Fibroblast of peridontal ligament (primary cell): Measurements from ENCODE around the gene SMIM26.
"Not testable (repeated sequence)": the region's sequence is repeated elsewhere in the genome, so short reads cannot be mapped to it uniquely, and the experiment has no call there.

Experiments
- DNase-seq: peaks from one replicate; pipeline ENCODE4 v3.0.0-alpha.2; 2010; ENCODE audit errors: extremely low read depth

The SMIM26 gene, protein sequence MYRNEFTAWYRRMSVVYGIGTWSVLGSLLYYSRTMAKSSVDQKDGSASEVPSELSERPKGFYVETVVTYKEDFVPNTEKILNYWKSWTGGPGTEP

DNA sequence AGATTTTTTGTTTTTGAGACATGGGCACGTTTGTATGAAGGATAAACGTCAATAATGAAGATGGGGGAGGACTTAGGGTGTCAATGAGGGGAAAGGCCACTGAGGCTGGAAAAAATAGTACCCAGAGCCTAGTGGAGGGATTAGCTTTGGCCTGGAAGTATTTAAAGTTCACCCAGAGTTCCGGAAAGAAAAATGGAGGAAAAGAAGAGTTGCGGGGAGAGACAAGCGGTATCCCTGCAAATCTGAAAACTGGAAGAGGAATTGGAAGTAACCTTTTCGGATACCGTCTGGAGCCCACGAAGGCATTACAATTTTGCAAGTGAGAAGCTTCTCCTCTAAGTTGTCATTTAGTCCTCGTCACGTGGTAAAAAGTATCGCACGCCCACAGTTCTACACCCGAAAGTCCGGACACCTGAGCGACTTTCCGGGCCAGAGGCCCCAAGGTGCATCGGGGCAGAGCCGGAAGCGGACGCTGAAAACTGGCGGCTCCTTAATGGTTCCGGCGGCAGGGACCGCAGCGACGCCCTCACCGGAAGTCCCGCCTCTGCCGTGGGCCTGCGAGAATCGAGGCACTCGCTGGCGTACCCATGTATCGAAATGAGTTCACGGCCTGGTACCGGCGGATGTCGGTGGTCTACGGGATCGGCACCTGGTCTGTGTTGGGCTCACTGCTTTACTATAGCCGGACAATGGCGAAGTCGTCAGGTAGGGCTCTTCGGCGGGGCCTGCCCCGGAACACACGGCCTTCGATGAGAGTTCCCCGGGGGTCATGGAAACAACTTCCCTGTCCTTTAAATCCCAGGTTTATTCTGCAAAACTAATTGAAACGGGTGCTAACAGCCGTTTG, at the start of gene SMIM26:
SMIM26 (plus strand) TSS at position 541 of the 847 bp plus-strand sequence; CDS start at position 588, 47 bp downstream.
- DNase-seq, result peak; percentile 83

DNA sequence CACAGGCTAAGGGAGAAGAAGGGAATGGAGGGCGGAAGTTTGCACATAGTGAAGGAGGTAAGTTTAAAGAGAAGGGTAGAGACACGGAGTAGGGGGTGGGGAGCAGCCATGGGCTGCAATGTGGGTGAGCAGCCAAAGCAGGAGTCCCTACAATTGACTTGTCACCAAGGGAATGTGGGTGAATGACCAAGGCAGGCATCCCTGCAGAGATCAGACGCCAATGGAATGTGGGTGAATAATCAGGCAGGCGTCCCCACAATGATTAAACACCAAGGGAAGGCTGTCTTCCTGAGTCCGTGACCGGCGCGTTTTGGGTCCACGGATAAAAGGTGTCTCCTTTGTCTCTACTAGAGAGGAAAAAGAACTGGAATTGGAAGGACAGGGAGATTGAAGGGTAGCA, 45.2 kb upstream of the SMIM26 start:
- not testable (repeated sequence) for DNase-seq

DNA sequence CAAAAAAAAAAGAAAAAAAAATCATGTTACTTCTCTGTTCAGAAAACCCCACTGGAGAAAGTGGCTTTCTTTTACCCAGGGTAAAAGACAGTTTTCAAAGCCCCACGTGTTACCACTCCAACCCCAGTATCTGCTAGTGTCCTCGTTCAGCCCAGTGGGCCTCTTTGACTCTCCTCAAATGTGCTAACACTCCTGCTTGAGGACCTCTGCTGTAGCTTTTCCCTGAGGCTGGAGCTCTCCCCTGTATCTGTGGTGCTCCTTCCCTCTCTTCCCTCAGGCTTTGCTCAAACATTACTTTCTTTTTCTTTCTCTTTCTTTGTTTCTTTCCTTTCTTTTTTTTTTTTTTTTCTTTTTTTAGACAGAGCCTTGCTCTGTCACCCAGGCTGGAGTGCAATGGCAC, 44.2 kb upstream of the SMIM26 start:
- no peak for DNase-seq

DNA sequence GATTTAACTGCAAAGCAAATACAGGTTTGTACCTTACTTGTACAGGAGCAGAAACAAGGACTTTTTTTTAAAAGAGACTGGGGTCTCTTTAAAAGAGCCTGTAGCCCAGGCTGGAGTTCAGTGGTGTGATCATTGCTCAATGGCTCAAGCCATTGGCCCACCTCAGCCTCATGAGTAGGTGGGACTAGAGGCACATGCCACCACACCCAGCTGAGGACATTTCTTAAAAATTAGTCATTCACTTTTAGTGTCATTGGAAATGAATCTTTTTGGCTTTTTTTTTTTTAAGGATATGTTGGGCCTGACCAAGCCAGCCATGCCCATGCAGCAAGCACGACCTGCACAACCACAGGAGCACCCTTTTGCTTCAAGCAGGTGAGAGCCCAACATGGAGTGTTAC, 42.6 kb upstream of the SMIM26 start:
- DNase-seq, result peak; percentile 28

DNA sequence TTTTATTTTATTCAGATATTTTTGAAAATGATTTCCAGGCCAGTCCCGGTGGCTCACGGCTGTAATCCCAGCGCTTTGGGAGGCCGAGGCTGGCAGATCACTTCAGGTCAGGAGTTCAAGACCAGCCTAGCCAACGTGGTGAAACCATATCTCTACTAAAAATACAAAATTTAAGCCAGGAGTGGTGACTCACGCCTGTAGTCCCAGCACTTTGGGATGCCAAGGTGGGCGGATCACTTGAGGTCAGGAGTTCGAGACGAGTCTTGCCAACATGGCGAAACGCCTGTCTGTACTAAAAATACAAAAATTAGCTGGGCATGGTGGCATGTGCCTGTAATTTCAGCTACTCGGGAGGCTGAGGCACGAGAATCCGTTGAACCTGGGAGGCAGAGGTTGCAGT, 40.5 kb upstream of the SMIM26 start:
- DNase-seq, result peak; percentile 27

DNA sequence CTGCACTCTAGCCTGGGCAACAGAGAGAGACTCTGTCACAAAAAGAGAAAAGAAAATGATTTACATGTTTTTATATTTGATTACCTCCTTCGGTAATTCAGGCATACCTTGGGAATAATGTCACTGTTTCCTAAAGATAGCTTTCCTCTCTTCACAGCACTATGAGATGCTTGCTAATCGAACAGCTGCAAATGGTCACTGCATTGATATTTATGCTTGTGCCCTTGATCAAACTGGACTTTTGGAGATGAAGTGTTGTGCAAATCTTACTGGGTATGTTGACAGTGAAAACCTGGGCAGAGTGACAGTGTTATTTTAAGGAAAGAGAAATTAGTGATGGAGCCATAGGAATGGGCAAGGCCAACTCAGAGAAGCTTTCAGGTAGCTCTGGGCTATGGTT, 39.9 kb upstream of the SMIM26 start:
- no peak for DNase-seq

DNA sequence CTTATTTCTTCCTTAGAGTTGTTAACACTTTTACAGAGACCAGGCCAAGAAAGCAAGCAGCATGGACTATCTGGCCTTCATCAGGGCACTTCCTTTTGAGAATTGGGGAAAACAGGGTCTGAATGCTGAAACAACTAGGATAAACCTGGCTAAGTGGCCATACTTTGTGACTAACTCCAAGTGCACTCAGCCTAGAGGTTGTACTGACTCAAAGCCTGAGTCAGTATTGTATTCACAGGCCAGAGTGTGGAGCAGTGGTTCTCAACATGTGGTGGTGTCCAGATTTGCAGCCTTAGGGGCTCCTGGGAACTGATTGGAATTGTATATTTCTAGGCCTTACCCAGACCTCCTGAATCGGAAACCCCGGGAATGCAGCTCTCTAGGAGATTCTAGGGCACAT, 39.4 kb upstream of the SMIM26 start:
- peak; percentile 46 for DNase-seq

DNA sequence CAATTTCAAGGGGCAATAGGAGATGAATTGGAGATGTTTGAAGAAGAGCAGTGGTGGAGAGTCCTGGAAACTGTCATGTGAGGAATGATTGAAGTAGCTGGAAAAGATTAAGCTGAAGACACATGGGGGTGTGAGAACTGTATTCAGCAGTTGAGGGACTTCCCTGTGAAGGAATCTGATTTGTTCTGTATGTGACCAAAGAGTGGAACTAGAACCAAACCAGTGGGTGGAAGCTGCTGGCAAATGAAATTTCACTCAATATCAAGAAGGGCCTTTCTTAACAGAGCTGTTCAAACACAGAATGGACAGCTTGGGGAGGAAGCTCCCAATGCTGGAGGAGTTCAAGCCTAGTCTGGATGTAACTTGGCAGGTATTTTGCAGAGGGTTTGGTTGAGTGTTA, 38.2 kb upstream of the SMIM26 start:
- no peak for DNase-seq

DNA sequence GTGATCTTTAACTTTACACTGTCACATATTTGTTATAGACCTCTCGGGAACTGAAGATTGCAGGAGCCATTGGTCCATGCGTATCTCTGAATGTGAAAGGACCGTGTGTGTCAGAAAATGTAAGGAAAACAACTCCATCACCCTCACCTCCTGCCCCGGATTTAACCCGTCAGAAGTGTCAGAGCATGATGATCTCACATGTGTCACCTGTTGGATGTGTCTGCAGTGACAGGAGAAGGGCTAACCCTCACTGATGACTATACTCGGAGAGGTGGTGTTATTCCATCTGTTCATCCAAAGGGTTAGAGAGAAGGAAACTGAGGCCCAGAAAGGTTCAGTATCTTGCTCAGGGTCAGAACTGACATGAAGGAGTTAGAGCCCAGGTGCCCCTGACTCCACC, 34.6 kb upstream of the SMIM26 start:
- DNase-seq, result no peak

DNA sequence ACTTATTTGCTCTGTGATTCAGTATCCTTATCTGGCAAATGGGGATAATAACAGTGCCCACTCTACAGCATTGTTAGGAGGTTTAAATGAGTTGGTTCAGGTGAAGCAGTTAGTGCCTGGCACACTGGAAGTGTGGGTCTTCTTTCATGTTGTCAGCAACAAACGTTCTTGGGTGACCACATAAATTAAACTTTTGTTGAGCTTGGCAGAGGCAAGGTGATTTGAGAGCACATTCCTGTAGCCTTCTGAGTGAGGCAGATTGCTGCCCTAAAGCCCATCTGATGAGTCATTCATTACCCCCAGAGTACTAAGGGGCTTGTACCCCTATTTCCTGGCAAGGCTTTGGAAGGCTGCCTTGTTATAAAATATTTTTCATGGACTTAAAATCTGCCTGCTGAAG, 33.7 kb upstream of the SMIM26 start:
- DNase-seq, result no peak

DNA sequence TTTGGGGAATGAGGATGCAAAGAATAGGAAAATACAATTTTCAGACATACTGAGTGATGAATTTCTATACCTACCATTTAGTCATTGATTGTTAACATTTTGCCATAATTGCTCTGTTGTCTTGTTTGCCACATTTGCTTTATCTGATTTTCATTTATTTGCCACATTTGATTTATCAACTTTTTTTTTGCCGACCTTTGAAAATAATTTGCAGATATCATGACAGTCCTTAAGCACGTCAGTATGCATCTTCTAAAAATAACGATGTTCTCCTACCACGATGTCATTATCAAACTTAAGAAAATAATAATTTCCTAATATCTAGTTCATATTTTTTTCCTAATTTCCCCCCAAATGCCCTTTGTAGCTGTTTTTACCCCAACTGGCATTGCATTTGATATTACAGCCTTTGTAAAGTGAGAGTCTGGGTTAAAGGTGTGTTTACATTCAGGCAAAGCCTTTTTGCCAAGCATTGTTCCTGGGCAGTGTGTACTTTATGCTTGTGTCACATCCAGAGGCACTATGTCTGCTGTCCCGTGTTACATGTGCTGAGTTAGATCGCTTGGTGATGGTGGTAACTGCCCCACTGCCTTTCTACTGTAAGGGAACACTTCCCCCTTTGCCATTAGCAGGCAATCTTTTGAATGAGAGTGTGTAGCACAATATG, 33.1 kb upstream of the SMIM26 start:
- DNase-seq, result no peak

DNA sequence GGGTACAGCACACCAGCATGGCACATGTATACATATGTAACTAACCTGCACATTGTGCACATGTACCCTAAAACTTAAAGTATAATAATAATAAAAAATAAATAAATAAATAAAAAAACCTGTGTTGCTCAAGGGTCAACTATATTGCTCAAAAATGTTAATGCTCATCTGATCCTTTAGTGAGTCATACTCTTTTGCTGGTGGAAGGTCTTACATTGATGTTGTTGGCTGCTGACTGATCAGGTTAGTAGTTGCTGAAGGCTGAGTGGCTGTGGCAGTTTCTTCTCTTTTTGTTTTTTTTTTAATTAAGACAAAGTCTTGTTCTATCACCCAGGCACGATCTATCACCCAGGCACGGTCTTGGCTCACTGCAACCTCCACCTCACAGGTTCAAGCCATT, 29.6 kb upstream of the SMIM26 start:
- no peak for DNase-seq

DNA sequence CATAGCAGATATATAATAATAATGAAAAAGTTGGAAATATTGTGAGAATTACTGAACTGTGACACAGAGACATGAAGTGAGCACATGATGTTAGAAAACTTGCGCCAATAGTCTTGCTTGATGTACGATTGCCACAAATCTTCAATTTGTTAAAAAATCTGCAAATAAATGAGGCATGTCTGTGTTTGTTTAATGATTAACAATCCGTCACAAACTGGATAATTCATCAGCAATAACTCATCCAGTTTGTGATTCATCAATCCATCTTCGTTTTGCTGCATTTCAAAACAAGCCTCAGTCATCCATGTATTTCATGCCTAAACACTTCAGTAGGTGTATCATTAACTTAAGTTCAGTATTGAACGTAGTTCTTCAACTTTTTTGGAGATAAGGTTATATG, 25.5 kb upstream of the SMIM26 start:
- DNase-seq, result no peak

DNA sequence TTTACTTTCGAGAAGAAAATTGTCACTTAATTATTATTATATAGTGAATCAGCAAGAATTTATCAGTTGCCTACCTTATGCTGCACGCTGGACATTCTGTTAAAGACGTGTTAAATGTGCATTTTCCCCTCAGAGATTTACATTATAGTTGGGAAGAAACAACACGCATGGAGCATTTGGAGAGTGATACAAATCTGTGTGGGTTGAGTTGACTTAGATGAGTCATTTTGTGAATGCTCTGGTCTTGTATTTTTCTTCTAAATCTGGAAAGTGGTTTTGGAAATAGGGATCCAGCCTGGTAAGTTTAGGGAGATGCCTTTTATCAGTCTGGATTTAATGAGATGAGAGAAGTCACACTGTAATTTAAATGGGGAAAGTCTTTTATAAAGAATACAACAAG, 24.0 kb upstream of the SMIM26 start:
- DNase-seq, result no peak

DNA sequence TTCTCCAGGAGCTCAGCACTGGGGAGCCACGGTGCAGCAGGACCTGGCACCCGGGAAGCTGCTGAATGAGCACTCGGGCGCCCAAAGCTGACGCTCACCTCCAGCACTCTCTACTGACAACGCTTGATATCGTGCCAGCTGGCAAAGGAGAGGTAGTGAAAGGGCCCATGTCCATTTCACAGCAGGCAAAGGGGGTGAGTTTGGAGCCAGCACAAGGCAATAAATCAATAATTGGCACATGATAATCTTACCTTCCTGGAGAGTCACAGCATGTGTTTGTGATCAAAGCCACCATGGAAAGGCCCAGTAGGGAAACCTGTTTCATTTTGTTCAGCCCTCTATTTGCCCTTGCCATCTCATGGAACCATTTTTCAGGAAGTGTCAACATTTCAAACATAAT, 23.3 kb upstream of the SMIM26 start:
- no peak for DNase-seq

DNA sequence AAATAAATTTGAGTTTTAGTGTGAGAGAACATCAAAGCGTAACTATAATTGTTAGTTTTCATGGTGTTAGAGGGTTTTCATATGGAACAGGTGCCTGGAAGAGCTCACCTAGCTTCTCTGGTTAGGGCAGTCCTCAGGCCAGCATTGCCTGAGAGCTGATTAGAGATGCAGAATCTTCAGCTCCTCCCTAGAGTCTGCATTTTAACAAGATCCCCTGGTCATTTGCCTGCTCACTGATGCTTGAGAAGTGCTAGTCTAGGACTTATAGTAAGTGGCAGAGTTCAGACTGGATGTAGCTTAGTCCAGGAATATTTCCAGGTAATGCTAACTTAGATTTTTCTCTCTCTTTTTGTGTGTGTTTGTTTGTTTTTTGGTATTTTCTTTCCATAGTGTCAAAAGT, 21.7 kb upstream of the SMIM26 start:
- DNase-seq, result no peak

DNA sequence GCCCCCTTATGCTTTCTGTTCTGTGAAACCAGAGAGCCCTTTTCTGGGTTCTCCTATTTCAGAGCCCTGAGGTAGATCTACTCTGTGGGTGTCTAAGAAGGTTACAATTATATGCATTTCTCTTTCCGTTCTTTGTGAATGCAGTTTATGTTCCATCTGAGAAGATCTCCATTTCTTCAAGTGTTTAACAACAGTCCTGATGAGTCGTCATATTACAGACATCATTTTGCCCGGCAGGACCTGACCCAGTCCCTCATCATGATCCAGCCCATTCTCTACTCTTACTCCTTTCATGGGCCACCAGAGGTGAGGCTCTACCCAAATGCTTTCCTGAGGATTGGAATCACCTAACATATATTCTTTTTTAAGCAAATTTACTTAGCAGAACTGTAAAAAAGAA, 18.8 kb upstream of the SMIM26 start:
- no peak for DNase-seq

DNA sequence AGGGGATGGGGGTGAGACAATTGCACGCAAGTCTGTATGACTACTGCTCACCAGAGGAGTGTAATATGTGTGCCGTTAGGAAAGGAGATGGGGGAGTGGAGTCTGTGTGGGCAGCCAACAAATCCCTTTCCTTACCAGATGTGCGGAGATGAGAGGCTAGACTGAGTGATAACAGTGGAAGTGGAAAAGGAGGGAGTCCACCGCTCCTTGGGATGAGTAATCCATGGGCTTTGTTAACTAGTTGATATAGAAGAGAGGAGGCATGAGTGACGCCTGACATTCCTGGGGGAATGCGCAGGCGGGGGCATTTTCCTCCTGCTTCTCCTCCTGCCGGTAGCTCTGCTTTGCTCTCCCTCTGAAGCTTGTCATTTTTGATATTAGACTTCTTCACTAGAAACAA, 13.5 kb upstream of the SMIM26 start:
- no peak for DNase-seq

DNA sequence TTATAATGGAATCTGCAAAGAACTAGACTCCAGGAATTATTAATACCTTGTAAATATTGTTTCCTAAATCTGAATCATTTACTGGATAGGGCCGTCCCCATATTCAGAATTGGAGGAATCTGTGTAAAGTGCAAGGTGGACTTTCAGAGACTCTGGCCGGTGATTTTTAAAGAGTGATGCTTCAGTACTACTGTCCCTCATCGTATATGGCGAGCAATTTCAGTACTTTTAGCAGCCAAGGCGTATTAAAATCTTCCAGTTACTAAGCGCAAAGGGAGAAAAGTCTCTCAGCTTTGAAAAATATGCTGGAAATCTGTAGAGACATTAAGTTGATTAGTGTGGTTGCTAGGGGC, 483 bp downstream of the SMIM26 start:
- DNase-seq, result no peak

DNA sequence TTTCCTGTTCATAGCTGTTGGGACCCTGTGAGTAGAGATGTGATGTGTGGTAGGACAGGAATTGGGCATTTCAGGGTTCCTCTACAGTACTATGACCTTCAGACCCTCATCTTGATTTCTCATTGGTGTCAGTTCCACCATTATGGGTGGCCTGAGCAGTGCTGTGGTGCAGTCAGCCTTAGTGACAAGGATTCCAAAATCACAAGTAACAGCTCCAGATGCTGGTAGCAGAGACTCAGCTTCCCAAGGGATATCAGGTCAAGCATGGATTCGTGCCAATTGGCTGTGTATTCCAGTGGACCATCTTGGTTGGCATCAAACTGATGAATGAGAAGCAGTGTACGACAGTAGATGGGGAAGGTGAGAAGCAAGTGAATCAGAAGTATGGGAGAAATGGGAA, 3.8 kb downstream of the SMIM26 start:
- no peak for DNase-seq

DNA sequence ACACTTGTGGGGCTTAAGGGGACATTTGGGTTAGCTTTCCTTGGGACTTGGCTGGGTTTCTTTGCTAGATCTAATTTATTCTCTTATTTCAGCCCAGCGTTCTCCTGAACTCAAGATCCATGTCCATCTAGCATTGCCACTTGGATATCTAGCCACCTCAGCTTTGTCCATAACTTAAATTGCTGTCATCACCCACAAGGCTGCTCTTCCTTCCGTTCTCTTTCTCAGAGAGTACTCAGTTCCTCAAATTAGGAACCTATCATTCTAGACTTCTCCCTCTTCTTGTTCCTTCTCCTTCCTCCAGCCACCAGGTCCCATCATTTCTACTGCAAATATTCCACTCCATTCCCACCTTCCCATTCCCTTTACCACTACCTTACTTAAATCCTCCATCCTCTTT, 4.3 kb downstream of the SMIM26 start:
- no peak for DNase-seq

DNA sequence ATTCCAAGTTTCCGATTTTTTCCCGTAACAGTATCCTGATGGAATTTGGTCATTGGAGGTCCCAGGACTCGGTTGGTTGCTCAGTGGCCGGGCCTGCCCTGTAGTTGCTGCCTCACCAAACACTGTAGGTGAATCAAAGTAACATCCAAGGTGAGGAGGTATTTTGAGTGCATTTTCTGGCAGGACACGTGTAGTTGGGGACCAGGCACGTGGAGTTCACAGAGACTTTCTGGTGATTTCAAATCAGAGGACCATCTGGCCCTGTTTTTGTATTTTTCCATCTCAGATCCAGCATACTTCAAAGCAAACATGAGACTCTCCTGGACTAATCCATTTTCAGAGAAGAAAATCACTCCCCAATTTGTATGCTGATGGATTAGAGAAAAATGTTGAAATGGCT, 10.7 kb downstream of the SMIM26 start:
- DNase-seq, result no peak

DNA sequence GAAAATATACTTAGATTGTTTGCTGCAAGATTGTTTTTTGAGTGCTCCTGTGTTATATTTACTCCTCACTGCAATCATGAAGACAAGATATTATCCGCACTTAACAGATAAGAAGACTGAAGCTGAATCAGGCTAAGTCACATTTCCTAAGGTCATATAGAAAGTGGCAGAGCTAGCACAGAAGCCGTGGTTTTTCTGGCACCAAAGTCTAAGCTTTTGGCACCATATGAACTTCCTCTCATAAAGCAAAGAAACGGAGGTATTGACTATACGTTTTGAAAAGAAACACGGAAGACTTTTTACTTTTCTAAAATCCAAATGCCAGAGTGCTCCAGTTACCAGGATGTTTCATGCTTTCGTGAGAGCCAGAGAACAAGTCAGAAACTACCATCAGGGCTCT, 11.3 kb downstream of the SMIM26 start:
- DNase-seq, result no peak
